GM12878 (cell line): Measurements from ENCODE around the gene TK2.

Experiments used
- BCL11A ChIP-seq: IDR thresholded peaks from 2 replicates; pipeline ENCODE4 v1.6.1; 2011; ENCODE audit warnings: low read depth, low read length
- BCLAF1 ChIP-seq: fragments of 450-650 bp; IDR thresholded peaks from 2 replicates; pipeline ENCODE4 v1.6.1; 2017; ENCODE audit warnings: antibody characterized with exemption, mild to moderate bottlenecking, moderate library complexity
- EP300 ChIP-seq, 2 experiments: fragments of 150-350 bp in 1 of 2; IDR thresholded peaks; 2 replicates each; pipeline ENCODE4 v1.6.1; 2011 to 2012; ENCODE audit warnings: low read depth in 2 of 2, low read length in 2 of 2, borderline replicate concordance in 1 of 2, improper control_type of control experiment in 1 of 2, inconsistent platforms in 1 of 2; ENCODE audit not compliant: control insufficient read depth in 1 of 2
- EZH2 ChIP-seq: IDR thresholded peaks from 2 replicates; pipeline ENCODE4 v1.6.1; 2012; ENCODE audit warnings: low read depth, mild to moderate bottlenecking, control low read depth, inconsistent platforms, low read length, borderline replicate concordance; ENCODE audit not compliant: control insufficient read depth
- FOXM1 ChIP-seq: IDR thresholded peaks from 2 replicates; pipeline ENCODE4 v1.6.1; 2012; ENCODE audit warnings: low read depth, mild to moderate bottlenecking, inconsistent platforms, low read length, moderate library complexity
- MYC ChIP-seq: IDR thresholded peaks from 2 replicates; pipeline ENCODE4 v1.6.1; 2011; ENCODE audit warnings: mild to moderate bottlenecking, low read length, moderate library complexity, inconsistent platforms; ENCODE audit not compliant: insufficient read depth, insufficient replicate concordance, insufficient read length, severe bottlenecking
- STAT3 ChIP-seq: IDR thresholded peaks from 2 replicates; pipeline ENCODE4 v1.6.1; 2011; ENCODE audit warnings: low read depth, low read length, improper control_type of control experiment
- TCF7 ChIP-seq: IDR thresholded peaks from 2 replicates; pipeline ENCODE4 v1.6.1; 2014; ENCODE audit warnings: antibody characterized with exemption, borderline replicate concordance
- TF ChIP-seq, protein P1 (sequence below), 3 experiments: IDR thresholded peaks in 2 of 3; conservative IDR thresholded peaks in 1 of 3; 2 replicates each; pipeline ENCODE4 v1.5.1; 2011; ENCODE audit warnings: low read depth in 3 of 3, low read length in 3 of 3, mild to moderate bottlenecking in 3 of 3, control low read depth in 2 of 3, moderate library complexity in 2 of 3, inconsistent platforms in 1 of 3, mixed read lengths in 1 of 3; ENCODE audit not compliant: control insufficient read depth in 2 of 3, insufficient read depth in 1 of 3; ENCODE audit errors: extremely low read depth in 1 of 3

- no peak for TF ChIP-seq TCF7
- no peak for TF ChIP-seq STAT3
- no peak for TF ChIP-seq MYC
- TF ChIP-seq, protein P1, sequence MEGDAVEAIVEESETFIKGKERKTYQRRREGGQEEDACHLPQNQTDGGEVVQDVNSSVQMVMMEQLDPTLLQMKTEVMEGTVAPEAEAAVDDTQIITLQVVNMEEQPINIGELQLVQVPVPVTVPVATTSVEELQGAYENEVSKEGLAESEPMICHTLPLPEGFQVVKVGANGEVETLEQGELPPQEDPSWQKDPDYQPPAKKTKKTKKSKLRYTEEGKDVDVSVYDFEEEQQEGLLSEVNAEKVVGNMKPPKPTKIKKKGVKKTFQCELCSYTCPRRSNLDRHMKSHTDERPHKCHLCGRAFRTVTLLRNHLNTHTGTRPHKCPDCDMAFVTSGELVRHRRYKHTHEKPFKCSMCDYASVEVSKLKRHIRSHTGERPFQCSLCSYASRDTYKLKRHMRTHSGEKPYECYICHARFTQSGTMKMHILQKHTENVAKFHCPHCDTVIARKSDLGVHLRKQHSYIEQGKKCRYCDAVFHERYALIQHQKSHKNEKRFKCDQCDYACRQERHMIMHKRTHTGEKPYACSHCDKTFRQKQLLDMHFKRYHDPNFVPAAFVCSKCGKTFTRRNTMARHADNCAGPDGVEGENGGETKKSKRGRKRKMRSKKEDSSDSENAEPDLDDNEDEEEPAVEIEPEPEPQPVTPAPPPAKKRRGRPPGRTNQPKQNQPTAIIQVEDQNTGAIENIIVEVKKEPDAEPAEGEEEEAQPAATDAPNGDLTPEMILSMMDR (IDR thresholded peaks at IDR 0.05 in 2 of 3, conservative IDR thresholded peaks at IDR 0.05 in 1 of 3; ENCODE audit: control insufficient read depth in 2 of 3, extremely low read depth in 1 of 3, insufficient read depth in 1 of 3, low read depth in 3 of 3, low read length in 3 of 3), result no peak
- no peak for TF ChIP-seq EZH2
- TF ChIP-seq EP300 (IDR thresholded peaks at IDR 0.05; ENCODE audit: borderline replicate concordance in 1 of 2, control insufficient read depth in 1 of 2, low read depth in 2 of 2, low read length in 2 of 2), result no peak
- no peak for TF ChIP-seq BCL11A
- TF ChIP-seq BCLAF1, result no peak
- no peak for TF ChIP-seq FOXM1
Measured at GRCh38 chr16:66462912-66463311, 87.0 kb downstream of the TK2 start.
